ENCODE data around the gene NTNG1.

GRCh38 chr1:107326824-107327445, 186.1 kb downstream of the NTNG1 start:
- TF ChIP-seq POLR2A (IDR thresholded peaks at IDR 0.05) (no peak), CTCF (IDR thresholded peaks at IDR 0.05) (no peak)
